K562 (cell line): ENCODE results near the gene EIF2AK3. TPM values are rescaled to one million over a fixed set of nuclear protein-coding genes. Genes with fewer than 3 reads are reported as not detected.

Experiments
- E2F8 ChIP-seq: fragments of 450-650 bp; IDR thresholded peaks from 2 replicates; pipeline ENCODE4 v1.7.1; 2018; ENCODE audit warnings: mild to moderate bottlenecking, low read depth; ENCODE audit not compliant: partially characterized antibody
- GTF2B ChIP-seq: IDR thresholded peaks from 2 replicates; pipeline ENCODE4 v1.6.1; 2011; ENCODE audit not compliant: insufficient read length; ENCODE audit errors: extremely low read depth
- GTF2E2 ChIP-seq: fragments of 200-800 bp; sonication (Bioruptor generic); IDR thresholded peaks from 2 replicates; pipeline ENCODE4 v1.6.1; 2016; ENCODE audit warnings: missing genetic modification characterization, missing compliant biosample characterization
- HDAC1 ChIP-seq, 2 experiments: fragments of 450-650 bp; IDR thresholded peaks; 2 replicates each; pipeline ENCODE4 v1.6.1; 2016 to 2017; ENCODE audit warnings: inconsistent platforms in 1 of 2, mild to moderate bottlenecking in 1 of 2, moderate library complexity in 1 of 2
- HES1 ChIP-seq: fragments of 450-650 bp; IDR thresholded peaks from 2 replicates; pipeline ENCODE4 v1.6.1; 2016; ENCODE audit warnings: low read depth, mild to moderate bottlenecking, moderate library complexity
- HNRNPL ChIP-seq: fragments of 200-400 bp; formaldehyde crosslinking; IDR thresholded peaks from 2 replicates; pipeline ENCODE4 v1.6.1; 2017; ENCODE audit warnings: low read depth, mild to moderate bottlenecking, low read length
- IRF2 ChIP-seq: sonication (generic); formaldehyde crosslinking; IDR thresholded peaks from 2 replicates; pipeline ENCODE4 v1.8.1; 2022; ENCODE audit warnings: mild to moderate bottlenecking, missing genetic modification reagents
- MCM5 ChIP-seq: fragments of 450-650 bp; IDR thresholded peaks from 2 replicates; pipeline ENCODE4 v1.6.1; 2016; ENCODE audit warnings: low read depth
- RBM39 ChIP-seq: fragments of 200-400 bp; formaldehyde crosslinking; optimal IDR thresholded peaks from 2 replicates; pipeline ENCODE3; 2018; ENCODE audit warnings: low read depth, low read length
- RERE ChIP-seq: sonication (generic); formaldehyde crosslinking; IDR thresholded peaks from 2 replicates; pipeline ENCODE4 v1.8.0; 2023; ENCODE audit warnings: missing genetic modification reagents, mild to moderate bottlenecking, borderline replicate concordance
- SMAD4 ChIP-seq: fragments of 250-450 bp; sonication (Bioruptor Pico); conservative IDR thresholded peaks from 2 replicates; pipeline ENCODE4 v1.8.0; 2021; ENCODE audit warnings: inconsistent platforms, mild to moderate bottlenecking, moderate library complexity
- ZBTB9 ChIP-seq: fragments of 450-650 bp; formaldehyde crosslinking; IDR thresholded peaks from 2 replicates; pipeline ENCODE4 v1.4.0; 2020; ENCODE audit warnings: mild to moderate bottlenecking, moderate library complexity
- polyA plus RNA-seq, 8 experiments: library from polyadenylated mRNA; depleted of rRNA in 4 of 8; stranded (reverse) in 5 of 8; unstranded in 3 of 8; fragments of >200 nt; fragmentation: Nextera tagmentation in 2 of 8; fragmentation: Illumina TruSeq in 1 of 8; extraction: Ambion mirVana in 2 of 8; extraction: Trizol in 1 of 8; gene quantifications; 2 replicates each; pipeline versions ENCODE4 v1.2.1 to v1.2.3, GENCODE V29; 2011 to 2014; ENCODE audit warnings: inconsistent platforms in 1 of 8, missing spikeins in 1 of 8
- total RNA-seq, 7 experiments: library from RNA; depleted of rRNA in 6 of 7; stranded (reverse); fragments of >200 nt in 6 of 7; fragmentation: Illumina TruSeq in 2 of 7; extraction: Trizol in 2 of 7; gene quantifications; 2 replicates each; pipeline versions ENCODE4 v1.2.1 to v1.2.3, GENCODE V29; 2011 to 2021; ENCODE audit warnings: low replicate concordance in 1 of 7

The EIF2AK3 gene
- total and polyA plus RNA-seq, 9 of the 15 experiments (the other 6 are each of a cell fraction or from before 2014, with no cell fraction given) = 1.7 to 11.6 (median 7.4) TPM

- no peak; the same call in none of the 2 replicates for TF ChIP-seq ZBTB9 (CRISPR knock-in tag)
- no peak for TF ChIP-seq HES1
- 0 out of 2 replicates have a peak, but pooled peaks have one; percentile 33 for TF ChIP-seq SMAD4 (CRISPR knock-in tag)
- peak; percentile 28 for TF ChIP-seq GTF2B
- no peak for TF ChIP-seq MCM5
- TF ChIP-seq GTF2E2 = no peak
- peak in 1 of 2 experiments; percentile 79; a peak in 1 of 4 replicates for TF ChIP-seq HDAC1 (IDR thresholded peaks at IDR 0.05)
- TF ChIP-seq E2F8 = no peak
- no peak for TF ChIP-seq IRF2 (CRISPR knock-in tag)
- no peak for TF ChIP-seq HNRNPL
- TF ChIP-seq RBM39 = no peak
- no peak for TF ChIP-seq RERE (CRISPR knock-in tag)
Observed at GRCh38 chr2:88627856-88628570, 749 bp upstream of the EIF2AK3 start (continued).
